Measurements from ENCODE around the gene EGFL7. TPM values are rescaled to one million over a fixed set of nuclear protein-coding genes. Genes with fewer than 3 reads are reported as not detected.

Gene EGFL7
- total RNA-seq, 4 donors from 2014 or later, result 38.8 to 81.0 (median 56.4) TPM

GRCh38 chr9:136720251-136720897 lies 57.7 kb downstream of the EGFL7 start:
- Histone ChIP-seq H3K27me3 (peaks cover 9% of the 10 kb centered on the region), H3K4me3 (peak overlapping the region in 1 of 2 donors; percentile 9), H3K9me3 (no peaks in the 10 kb centered on the region), H3K4me1 (peaks cover 0 to 68% (median 27%) of the 10 kb centered on the region in 3 donors), H3K36me3 (peaks cover 0 to 46% of the 10 kb centered on the region in 2 donors), H3K27ac (peak overlapping the region in 3 of 4 donors; percentile 52 to 59 (median 58))
- ATAC-seq, result peak; percentile 19
- TF ChIP-seq CTCF (IDR thresholded peaks at IDR 0.05) (no peak), POLR2A (IDR thresholded peaks at IDR 0.05) (no peak), POLR2AphosphoS5 (IDR thresholded peaks at IDR 0.05) (no peak), EP300 (IDR thresholded peaks at IDR 0.05) (no peak)
- WGBS, 2 donors (ENCODE audit: low coverage in 1 of 2), result 7% methylated on average over 5 of the region's 20 CpGs; no CpG with 5 or more reads in 1 of the 2 donors

GRCh38 chr9:136720898-136721338 lies 58.2 kb downstream of the EGFL7 start:
- no peak for ATAC-seq
- Histone ChIP-seq H3K4me1 (peaks cover 0 to 74% (median 32%) of the 10 kb centered on the region in 3 donors), H3K36me3 (peaks cover 0 to 52% of the 10 kb centered on the region in 2 donors), H3K27ac (peak overlapping the region in 3 of 4 donors; percentile 52 to 59 (median 58)), H3K9me3 (no peaks in the 10 kb centered on the region), H3K4me3 (no peak overlapping the region), H3K27me3 (peaks cover 7% of the 10 kb centered on the region)
- WGBS, 2 donors (ENCODE audit: low coverage in 1 of 2), result no CpG with 5 or more reads among the region's 11 CpGs
- TF ChIP-seq POLR2AphosphoS5 (IDR thresholded peaks at IDR 0.05) (no peak), EP300 (IDR thresholded peaks at IDR 0.05) (no peak), CTCF (IDR thresholded peaks at IDR 0.05) (no peak), POLR2A (IDR thresholded peaks at IDR 0.05) (no peak)

- H3K4me3 ChIP-seq, result no peak overlapping the region
- no peak for TF ChIP-seq POLR2A (IDR thresholded peaks at IDR 0.05)
- TF ChIP-seq EP300 (IDR thresholded peaks at IDR 0.05), result no peak
- no peak for TF ChIP-seq POLR2AphosphoS5 (IDR thresholded peaks at IDR 0.05)
- no peak for TF ChIP-seq CTCF (IDR thresholded peaks at IDR 0.05)
- no peaks in the 10 kb centered on the region for H3K9me3 ChIP-seq
- H3K27me3 ChIP-seq, result peaks cover 7% of the 10 kb centered on the region
- peaks cover 0 to 58% of the 10 kb centered on the region in 2 donors for H3K36me3 ChIP-seq
- H3K27ac ChIP-seq, result peak overlapping the region in 3 of 4 donors; percentile 52 to 59 (median 58)
- H3K4me1 ChIP-seq, result peaks cover 0 to 80% (median 38%) of the 10 kb centered on the region in 3 donors
- 58% methylated on average over 8 of the region's 30 CpGs; no CpG with 5 or more reads in 1 of the 2 donors for WGBS, 2 donors (ENCODE audit: low coverage in 1 of 2)
- peak; percentile 38 for ATAC-seq
Measured at GRCh38 chr9:136721339-136722092, 58.8 kb downstream of the EGFL7 start.

Small RNAs within 50 kb of the gene (small RNA-seq; reads per million reads assigned to genes)
- 513 to 1,664 (median 900) reads per million in 4 donors for gene MIR126

Other genes starting within 250 kb of the EGFL7 start
- 10 to 100 TPM in 2 of 4 donors, 1 to 10 TPM in 2; 7.2 to 13.1 (median 10.0) TPM for gene INPP5E, start 223.1 kb upstream of the EGFL7 start, total RNA-seq
- gene SEC16A, start 179.9 kb upstream of the EGFL7 start, total RNA-seq, result 10 to 100 TPM; 35.5 to 71.0 (median 50.5) TPM
- gene NOTCH1, start 116.9 kb upstream of the EGFL7 start, total RNA-seq, result 10 to 100 TPM; 31.1 to 72.1 (median 44.0) TPM
- gene AGPAT2, start 24.5 kb downstream of the EGFL7 start, total RNA-seq, result 10 to 100 TPM; 28.8 to 43.6 (median 38.4) TPM
- 10 to 100 TPM in 2 of 4 donors, 1 to 10 TPM in 2; 7.8 to 24.4 (median 11.2) TPM for gene DIPK1B, start 49.7 kb downstream of the EGFL7 start, total RNA-seq
- 10 to 100 TPM in 2 of 4 donors, 1 to 10 TPM in 2; 3.9 to 16.5 (median 9.9) TPM for gene LCN10, start 80.0 kb downstream of the EGFL7 start, total RNA-seq
- 10 to 100 TPM; 16.2 to 31.4 (median 22.7) TPM for gene LCN6, start 85.6 kb downstream of the EGFL7 start, total RNA-seq
- gene LCN8, start 95.3 kb downstream of the EGFL7 start, total RNA-seq, result not detected
- not detected for gene LCN15, start 101.6 kb downstream of the EGFL7 start, total RNA-seq
- gene TMEM141, start 128.4 kb downstream of the EGFL7 start, total RNA-seq, result 10 to 100 TPM; 33.0 to 51.5 (median 40.4) TPM
- gene CCDC183, start 133.4 kb downstream of the EGFL7 start, total RNA-seq, result 1 to 10 TPM in 3 of 4 donors, not detected in 1; 1.4 to 3.4 (median 2.0) TPM
- 100 to 1,000 TPM in 1 of 4 donors, 10 to 100 TPM in 3; 54.8 to 109 (median 71.2) TPM for gene RABL6, start 145.0 kb downstream of the EGFL7 start, total RNA-seq
- 10 to 100 TPM in 1 of 4 donors, 1 to 10 TPM in 3; 2.5 to 10.9 (median 5.7) TPM for gene AJM1, start 179.6 kb downstream of the EGFL7 start, total RNA-seq
- gene PHPT1, start 186.5 kb downstream of the EGFL7 start, total RNA-seq, result 10 to 100 TPM; 33.7 to 63.5 (median 43.7) TPM
- gene MAMDC4, start 189.4 kb downstream of the EGFL7 start, total RNA-seq, result 1 to 10 TPM; 1.0 to 2.2 (median 1.8) TPM
- 100 to 1,000 TPM; 283 to 353 (median 323) TPM for gene EDF1, start 203.4 kb downstream of the EGFL7 start, total RNA-seq
- gene TRAF2, start 223.6 kb downstream of the EGFL7 start, total RNA-seq, result 10 to 100 TPM in 2 of 4 donors, 1 to 10 TPM in 2; 3.8 to 17.1 (median 11.1) TPM

All from gastroesophageal sphincter (tissue), 4 donors.